ENCODE data around the gene FHIP1A.

FHIP1A gene

GRCh38 chr4:151442002-151442401, 33.0 kb downstream of the FHIP1A start:
- ATAC-seq: no peak
- TF ChIP-seq ARNTL (CRISPR knock-in tag; IDR thresholded peaks at IDR 0.05; ENCODE audit: borderline replicate concordance, low read depth) (no peak), ZFP3 (CRISPR knock-in tag; IDR thresholded peaks at IDR 0.05) (no peak), GLIS3 (CRISPR knock-in tag; IDR thresholded peaks at IDR 0.05) (no peak), ESRRG (CRISPR knock-in tag; IDR thresholded peaks at IDR 0.05) (no peak), ISL1 (CRISPR knock-in tag; IDR thresholded peaks at IDR 0.05) (no peak), CSDC2 (CRISPR knock-in tag; IDR thresholded peaks at IDR 0.05) (no peak), PATZ1 (CRISPR knock-in tag; IDR thresholded peaks at IDR 0.05; ENCODE audit: borderline replicate concordance) (no peak), ZFP30 (CRISPR knock-in tag; IDR thresholded peaks at IDR 0.05) (no peak), CREB5 (CRISPR knock-in tag; IDR thresholded peaks at IDR 0.05; ENCODE audit: low read depth) (no peak), ZNF8 (CRISPR knock-in tag; IDR thresholded peaks at IDR 0.05) (no peak), ZC3H10 (CRISPR knock-in tag; IDR thresholded peaks at IDR 0.05) (no peak), CSRNP3 (CRISPR knock-in tag; IDR thresholded peaks at IDR 0.05) (no peak), TSHZ2 (CRISPR knock-in tag; IDR thresholded peaks at IDR 0.05) (no peak), POU6F1 (CRISPR knock-in tag; IDR thresholded peaks at IDR 0.05; ENCODE audit: borderline replicate concordance, low read depth) (no peak), TOX (CRISPR knock-in tag; IDR thresholded peaks at IDR 0.05; ENCODE audit: borderline replicate concordance) (no peak), PPARA (CRISPR knock-in tag; IDR thresholded peaks at IDR 0.05; ENCODE audit: borderline replicate concordance) (no peak), RARB (CRISPR knock-in tag; IDR thresholded peaks at IDR 0.05) (no peak)

GRCh38 chr4:151443247-151443646, 34.3 kb downstream of the FHIP1A start:
- TF ChIP-seq OSR1 (CRISPR knock-in tag; IDR thresholded peaks at IDR 0.05) (no peak), BACH2 (CRISPR knock-in tag; IDR thresholded peaks at IDR 0.05; ENCODE audit: borderline replicate concordance) (no peak), PPARA (CRISPR knock-in tag; IDR thresholded peaks at IDR 0.05; ENCODE audit: borderline replicate concordance) (no peak), ZC3H10 (CRISPR knock-in tag; IDR thresholded peaks at IDR 0.05) (no peak), ZNF565 (CRISPR knock-in tag; conservative IDR thresholded peaks at IDR 0.05; ENCODE audit: low read depth) (no peak), ZNF70 (CRISPR knock-in tag; IDR thresholded peaks at IDR 0.05) (no peak), TSHZ2 (CRISPR knock-in tag; IDR thresholded peaks at IDR 0.05) (no peak), GLIS3 (CRISPR knock-in tag; IDR thresholded peaks at IDR 0.05) (no peak), ISL1 (CRISPR knock-in tag; IDR thresholded peaks at IDR 0.05) (no peak), ZNF8 (CRISPR knock-in tag; IDR thresholded peaks at IDR 0.05) (no peak), ARNTL (CRISPR knock-in tag; IDR thresholded peaks at IDR 0.05; ENCODE audit: borderline replicate concordance, low read depth) (no peak), TOX (CRISPR knock-in tag; IDR thresholded peaks at IDR 0.05; ENCODE audit: borderline replicate concordance) (no peak), ZFP3 (CRISPR knock-in tag; IDR thresholded peaks at IDR 0.05) (no peak)
- ATAC-seq: no peak
